WI38 (cell line): ENCODE data around the gene SLCO4A1.
"Not testable (repeated sequence)": the region's sequence is repeated elsewhere in the genome, so short reads cannot be mapped to it uniquely, and the experiment has no call there.

Experiments
- H3K4me3 ChIP-seq: 2 replicates; pipeline ENCODE4 v1.5.1; 2011; ENCODE audit warnings: low read depth, mild to moderate bottlenecking, control low read depth, low read length
- CTCF ChIP-seq: IDR thresholded peaks from 2 replicates; pipeline ENCODE4 v1.5.1; 2012; ENCODE audit warnings: low read depth, mild to moderate bottlenecking, control low read depth, low read length

Gene SLCO4A1

DNA sequence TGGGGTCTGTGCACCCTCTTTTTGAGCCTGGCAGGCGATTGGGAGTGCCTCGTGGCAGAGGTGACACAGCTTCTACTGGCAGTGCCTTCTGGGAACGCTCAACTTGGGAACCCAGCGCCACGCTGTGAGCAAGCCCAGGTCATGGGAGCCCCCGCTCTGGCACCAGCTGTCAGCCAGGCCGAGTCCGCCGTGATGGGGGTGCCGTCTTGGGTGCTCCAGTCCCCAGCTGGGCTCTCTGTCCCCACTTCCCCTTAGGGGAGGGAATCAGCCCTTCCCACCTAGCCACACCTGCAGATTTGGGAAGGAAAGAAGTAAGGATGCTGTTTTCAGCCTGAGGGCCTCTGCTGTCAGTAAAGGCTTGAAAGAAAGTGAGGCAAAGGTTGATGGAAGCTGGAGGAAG is 35.4 kb downstream of the SLCO4A1 start:
- no peak for TF ChIP-seq CTCF
- no peak overlapping the region for H3K4me3 ChIP-seq

DNA sequence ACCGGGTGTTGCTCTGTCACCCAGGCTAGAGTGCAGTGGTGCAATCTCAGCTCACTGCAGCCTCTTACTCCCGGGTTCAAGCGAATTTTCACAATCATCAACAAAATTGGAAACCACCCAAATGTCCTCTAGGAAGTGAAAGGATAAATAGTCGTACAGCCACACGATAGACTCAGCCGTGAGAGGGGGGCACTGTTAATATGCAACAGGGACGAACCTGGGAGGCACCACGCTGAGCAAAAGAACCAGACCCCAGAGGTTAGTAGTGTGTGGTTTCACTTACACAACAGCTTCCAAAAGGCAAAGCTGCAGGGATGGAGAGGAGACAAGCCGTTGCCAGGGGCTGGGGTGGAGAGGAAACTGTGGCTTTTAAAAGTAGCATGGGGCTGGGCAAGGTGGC is 36.2 kb downstream of the SLCO4A1 start:
- TF ChIP-seq CTCF, result no peak
- H3K4me3 ChIP-seq, result no peak overlapping the region

DNA sequence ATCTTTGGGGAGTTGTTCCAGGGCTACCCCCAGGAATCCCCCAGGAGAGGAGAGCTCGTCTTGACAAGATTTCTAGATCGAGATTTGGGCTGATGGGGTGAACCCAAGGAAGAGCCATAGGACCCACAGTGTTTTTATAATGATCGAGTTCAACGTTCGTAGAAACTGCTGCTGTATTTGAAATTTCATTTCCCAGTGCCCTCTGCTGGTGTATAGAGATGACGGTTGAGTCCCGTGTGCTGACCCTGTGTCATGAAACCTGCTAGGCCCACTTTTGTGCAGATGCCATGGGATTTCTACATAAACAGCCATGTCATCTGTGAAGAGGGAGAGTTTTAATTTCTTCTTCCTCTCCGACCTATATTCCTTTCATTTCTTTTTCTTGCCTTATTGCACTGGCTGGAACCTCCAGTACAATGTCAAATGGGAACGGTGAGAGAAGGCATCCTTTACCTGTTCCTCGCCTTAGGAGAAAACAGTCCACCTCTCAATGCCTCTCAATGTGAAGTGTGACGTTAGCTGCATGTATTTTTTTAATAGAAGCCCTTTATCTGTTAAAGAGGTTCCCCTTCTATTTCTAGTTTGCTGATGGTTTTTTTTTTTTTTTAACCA is 37.8 kb downstream of the SLCO4A1 start:
- no peak for TF ChIP-seq CTCF

GRCh38 chr20:62682912-62683517 is 40.7 kb downstream of the SLCO4A1 start:
- TF ChIP-seq CTCF, result no peak
- no peak overlapping the region for H3K4me3 ChIP-seq

More for the DNA sequence above, 37.8 kb downstream of the SLCO4A1 start:
- H3K4me3 ChIP-seq, result no peak overlapping the region

DNA sequence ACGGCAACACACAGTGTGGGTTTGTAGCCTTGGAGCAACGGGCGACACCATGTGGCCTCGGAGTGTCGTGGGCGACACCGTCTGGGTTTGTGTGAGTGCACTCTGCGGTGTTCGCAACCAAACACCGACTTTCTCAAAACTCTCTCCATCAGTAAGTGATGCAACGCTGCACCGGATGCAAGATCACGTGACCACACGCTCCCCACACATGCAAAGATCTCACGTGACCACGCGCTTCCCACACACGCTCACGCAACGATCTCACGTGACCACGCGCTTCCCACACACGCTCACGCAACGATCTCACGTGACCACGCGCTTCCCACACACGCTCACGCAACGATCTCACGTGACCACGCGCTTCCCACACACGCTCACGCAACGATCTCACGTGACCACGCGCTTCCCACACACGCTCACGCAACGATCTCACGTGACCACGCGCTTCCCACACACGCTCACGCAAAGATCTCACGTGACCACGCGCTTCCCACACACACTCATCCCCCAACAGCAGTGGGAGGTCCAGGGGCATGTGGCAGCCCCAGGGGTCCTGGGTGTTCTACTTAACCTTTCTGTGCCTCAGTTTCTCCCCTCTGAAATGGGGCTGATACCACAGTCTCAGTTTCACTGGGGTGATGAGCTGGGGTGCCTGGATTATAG is 41.5 kb downstream of the SLCO4A1 start:
- H3K4me3 ChIP-seq, result not testable (repeated sequence)

DNA sequence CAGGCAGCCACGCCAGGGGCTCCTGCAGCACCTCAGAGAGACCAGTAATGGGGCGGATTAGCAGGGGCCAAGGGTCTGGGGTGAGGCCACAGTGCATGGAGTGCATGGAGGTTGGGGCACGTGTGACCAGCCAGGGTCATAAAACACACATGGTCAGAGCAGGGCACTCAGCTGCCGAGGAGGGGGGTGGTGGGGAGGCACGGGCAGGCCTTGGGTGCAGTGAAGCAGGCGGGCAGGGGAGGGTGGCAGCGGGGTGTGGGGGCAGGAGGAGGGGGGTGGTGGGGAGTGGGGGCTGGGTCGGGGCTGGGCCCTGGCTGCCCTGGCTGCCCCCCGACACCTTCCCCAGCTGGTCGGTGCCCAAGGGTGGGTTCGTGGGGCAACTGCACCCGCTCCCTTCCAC is 42.7 kb downstream of the SLCO4A1 start:
- TF ChIP-seq CTCF, result no peak
- H3K4me3 ChIP-seq, result no peak overlapping the region

DNA sequence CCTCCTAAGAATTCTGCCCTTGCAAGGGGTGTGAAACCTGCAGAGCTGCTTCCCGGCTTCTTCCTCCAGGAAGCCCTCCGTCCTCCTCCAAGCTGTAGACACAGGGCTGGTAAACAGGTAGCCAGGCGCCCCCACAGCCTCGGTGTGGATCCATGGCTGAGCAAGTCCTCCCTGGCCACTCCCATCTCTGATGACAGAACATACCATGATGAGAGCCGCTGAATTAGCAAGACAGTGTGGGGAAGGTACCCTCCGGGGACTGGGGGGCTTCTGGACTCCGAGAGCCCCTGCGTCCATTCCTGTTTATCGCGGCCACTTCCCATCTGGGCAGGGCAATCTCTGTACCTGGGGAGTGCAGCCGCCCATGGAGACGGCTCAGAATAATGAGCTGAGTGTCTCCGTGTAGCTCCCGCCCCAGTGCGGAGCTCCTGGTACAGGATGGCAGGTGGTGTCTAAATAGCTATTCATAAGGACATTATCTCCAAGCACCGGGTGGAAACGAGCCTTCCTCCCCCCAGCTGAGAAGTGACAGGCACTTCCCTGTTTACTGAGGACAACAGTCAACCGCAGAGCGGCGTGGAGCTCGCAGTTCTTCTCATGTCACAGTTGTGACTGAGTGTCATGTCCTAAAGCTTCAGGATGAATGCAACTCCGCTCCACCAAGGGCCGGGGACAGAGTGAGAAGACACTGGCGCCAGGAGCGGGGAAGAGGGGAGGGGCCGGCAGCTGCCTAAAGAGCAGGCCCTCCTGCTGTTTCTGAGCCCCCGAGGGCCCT is 43.7 kb downstream of the SLCO4A1 start:
- no peak overlapping the region for H3K4me3 ChIP-seq
- no peak for TF ChIP-seq CTCF
